Kidney capillary endothelial cell (primary cell): ENCODE results near the gene DDIT3.
"Not testable (repeated sequence)": the region's sequence is repeated elsewhere in the genome, so short reads cannot be mapped to it uniquely, and the experiment has no call there.

Source experiments
- DNase-seq: peaks from one replicate; pipeline ENCODE4 v3.0.0-alpha.2; 2018; ENCODE audit warnings: low spot score

DDIT3 gene, protein sequence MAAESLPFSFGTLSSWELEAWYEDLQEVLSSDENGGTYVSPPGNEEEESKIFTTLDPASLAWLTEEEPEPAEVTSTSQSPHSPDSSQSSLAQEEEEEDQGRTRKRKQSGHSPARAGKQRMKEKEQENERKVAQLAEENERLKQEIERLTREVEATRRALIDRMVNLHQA

DNA sequence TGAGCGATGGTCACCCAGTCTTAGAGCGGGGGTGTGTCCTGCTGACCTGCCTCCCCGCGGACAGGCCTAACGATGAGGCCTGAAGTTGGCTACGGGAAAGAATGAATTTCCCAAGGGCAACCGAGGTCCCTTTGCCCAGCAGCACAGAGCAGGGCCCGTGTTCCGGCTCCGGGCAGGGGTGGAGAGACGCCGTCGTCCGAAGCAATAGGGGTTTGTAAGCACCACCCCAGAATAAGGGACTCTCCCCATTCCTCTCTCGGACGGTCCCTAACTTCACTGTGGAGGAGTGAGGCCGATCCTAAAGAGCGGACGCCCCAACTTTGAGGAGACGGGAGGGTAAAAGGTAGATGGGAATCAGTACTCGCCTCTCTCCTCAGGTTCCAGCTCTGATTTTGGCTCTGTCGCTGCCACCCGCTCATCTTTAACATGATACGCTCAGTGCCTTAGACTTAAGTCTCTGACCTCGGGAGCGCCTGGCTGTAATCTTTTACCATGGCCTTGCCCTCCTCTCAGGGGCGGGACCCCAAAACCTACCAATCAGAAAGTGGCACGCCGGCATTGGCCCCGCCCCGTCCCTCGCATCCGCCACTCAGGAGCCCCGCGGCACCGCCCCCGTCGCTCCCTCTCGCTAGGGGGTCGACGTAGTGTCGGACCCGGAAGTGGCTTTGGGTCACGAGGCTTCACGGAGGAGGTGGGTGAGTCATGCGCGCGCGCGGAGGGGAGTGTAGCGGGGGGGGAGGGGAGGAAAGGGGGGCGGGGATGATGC, at the start of gene DDIT3:
Gene DDIT3, minus strand, starts transcription at position 462 of the 766 bp plus-strand sequence. CDS start 3,108 bp downstream, outside the sequence.
- DNase-seq: peak; percentile 98

DNA sequence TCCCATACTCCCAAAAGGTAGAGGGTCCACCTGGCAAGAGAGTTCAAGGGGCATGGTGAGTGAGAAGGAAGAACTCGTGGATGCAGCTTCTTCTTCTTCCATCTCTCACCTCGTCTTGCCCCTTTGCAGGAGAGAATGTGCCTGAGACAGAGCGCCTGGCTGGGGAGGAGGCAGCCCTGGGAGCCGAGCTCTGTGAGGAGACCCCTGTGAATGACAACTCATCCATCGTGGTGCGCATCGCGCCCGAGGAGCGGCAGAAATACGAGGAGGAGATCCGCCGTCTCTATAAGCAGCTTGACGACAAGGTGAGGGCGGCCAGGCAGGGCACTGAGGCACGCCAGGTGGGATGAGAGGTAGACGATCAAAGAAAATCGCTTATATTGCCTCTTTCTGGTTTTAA, 49.5 kb upstream of the DDIT3 start:
- no peak for DNase-seq

DNA sequence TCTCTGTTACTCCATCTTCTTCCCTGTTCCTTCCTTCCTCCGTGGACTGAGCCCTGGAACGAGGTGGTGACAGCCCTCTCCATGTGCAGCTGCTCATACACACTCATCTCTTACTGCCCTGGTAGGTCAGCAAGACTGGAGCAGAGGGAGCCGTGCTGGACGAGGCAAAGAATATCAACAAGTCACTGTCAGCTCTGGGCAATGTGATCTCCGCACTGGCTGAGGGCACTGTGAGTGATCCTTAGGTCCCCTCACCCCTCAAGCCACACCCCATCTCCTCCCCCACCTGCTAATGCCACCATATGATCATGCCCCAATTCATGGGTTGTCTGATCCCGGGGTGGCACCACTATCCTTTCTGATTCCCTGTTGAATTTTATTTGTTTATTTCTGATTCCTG, 48.5 kb upstream of the DDIT3 start:
- no peak for DNase-seq

DNA sequence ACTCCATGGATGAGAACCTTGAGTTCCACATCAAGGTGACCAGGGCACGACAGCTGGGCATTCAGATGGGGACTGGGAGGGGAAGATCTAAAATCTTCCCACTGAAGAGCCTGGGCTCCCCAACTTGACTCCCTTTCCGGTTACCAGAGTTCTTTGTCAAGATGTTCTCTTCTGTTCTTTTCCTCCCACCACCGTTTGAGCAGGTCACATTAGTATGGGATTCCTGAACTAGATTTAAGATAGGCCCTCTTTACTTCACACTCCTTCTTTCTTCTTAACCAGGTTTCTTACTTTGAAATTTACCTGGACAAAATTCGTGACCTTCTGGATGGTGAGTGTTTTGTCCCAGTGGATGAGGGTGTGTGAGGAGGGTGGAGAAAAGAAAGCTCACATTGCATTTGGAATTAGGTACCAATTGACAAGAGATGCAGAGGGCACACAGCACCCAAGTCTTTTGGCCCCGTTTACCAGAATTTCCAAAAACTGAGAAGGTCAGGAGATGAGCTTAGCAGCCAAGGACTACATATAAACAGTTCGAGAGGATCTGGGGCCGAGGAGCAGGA, 43.9 kb upstream of the DDIT3 start:
- DNase-seq: no peak

DNA sequence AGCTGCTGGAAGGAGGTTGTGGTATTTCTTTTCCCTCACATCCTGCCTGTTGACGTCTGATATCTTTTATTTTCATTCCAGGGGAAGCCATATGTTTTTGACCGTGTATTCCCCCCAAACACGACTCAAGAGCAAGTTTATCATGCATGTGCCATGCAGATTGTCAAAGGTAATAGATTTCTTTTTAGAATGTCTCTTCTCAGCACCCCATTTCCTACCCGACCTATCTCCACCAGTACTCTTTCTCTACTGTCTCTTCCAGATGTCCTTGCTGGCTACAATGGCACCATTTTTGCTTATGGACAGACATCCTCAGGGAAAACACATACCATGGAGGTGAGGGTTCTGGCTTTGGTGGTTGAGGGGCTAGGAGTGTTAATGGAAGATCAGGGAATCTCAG, 43.0 kb upstream of the DDIT3 start:
- no peak for DNase-seq

DNA sequence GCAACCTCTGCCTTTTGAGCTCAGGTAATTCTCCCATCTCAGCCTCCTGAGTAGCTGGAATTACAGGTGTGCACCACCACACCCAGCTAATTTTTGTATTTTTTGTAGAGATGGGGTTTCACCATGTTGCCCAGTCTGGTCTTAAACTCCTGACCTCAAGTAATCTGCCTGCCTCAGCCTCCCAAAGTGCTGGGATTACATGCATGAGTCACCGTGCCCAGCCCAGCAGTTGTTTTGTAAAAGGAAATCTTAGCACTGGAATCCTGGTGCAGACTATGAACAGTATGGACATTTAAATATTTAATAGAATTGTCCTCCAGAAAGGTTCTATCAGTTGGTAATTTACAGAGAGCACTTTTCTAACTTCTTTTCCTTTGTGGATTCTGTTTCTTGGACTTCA, 40.8 kb upstream of the DDIT3 start:
- not testable (repeated sequence) for DNase-seq

DNA sequence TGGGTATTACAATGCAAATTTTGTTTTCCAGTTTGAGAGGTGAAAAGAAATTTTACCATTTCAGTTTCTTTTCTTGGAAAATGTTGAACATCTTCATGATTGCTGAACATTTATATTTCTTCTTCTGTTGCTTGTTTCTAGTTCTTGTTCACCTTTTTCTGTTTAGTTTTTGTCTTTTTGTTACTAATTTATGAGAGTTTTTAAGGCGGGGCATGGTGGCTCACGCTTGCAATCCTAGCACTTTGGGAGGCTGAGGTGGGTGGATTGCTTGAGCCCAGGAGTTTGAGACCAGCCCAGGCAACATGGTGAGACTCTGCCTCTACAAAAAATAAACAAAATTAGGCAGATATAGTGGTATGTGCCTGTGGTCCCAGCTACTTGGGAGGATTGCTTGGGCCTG, 40.2 kb upstream of the DDIT3 start:
- no peak for DNase-seq

DNA sequence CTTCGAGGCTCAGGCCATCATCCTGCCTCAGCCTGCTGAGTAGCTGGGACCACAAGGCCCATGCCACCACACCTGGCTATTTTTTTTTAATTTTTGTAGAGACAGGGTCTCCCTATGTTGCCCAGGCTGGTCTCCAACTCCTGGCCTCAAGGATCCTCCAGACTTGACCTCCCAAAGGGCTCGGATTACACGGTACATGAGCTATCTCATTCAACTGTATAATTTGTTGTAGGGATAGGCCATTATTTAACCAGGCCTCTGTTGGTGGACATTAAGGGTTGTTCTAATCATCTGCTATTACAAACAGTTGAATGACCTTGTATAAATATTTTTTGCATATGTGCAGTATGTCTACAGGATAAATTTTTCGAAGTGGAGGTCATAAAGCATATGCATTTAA, 38.5 kb upstream of the DDIT3 start:
- DNase-seq: no peak

DNA sequence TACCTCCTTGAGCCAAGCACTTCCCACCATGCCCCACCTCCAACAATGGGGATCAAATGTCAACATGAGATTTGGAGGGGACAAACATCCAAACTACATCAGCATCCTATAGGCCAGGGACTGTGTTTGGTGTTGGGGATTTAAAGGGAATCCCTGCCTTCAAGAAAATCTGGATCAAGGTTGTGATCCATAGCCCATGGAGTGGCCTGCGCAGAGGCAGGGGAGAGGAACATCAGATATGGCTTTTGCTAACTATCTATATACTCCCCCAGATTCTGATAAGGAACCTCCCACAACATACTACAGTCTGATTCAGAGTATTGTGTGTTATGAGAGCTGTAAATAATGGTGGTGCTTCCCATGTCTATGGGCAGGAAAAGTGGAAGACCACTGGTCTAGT, 34.6 kb upstream of the DDIT3 start:
- DNase-seq: no peak

DNA sequence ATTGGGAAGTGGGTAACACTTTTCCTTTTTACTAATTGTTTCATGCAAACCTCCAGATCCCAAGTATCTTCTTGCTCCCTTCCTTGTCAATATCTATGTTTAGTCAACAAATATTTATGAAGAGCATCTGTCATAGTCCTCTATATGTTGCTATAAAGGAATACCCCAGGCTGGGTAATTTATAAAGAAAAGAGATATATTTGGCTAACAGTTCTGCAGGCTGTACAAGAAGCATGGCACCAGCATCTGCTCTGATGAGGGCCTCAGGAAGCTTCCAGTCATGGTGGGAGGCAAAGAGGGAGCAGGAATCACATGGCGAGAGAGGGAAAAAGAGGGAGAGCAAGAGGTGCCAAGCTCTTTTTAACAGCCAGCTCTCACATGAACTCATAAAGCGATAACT, 34.1 kb upstream of the DDIT3 start:
- no peak for DNase-seq

DNA sequence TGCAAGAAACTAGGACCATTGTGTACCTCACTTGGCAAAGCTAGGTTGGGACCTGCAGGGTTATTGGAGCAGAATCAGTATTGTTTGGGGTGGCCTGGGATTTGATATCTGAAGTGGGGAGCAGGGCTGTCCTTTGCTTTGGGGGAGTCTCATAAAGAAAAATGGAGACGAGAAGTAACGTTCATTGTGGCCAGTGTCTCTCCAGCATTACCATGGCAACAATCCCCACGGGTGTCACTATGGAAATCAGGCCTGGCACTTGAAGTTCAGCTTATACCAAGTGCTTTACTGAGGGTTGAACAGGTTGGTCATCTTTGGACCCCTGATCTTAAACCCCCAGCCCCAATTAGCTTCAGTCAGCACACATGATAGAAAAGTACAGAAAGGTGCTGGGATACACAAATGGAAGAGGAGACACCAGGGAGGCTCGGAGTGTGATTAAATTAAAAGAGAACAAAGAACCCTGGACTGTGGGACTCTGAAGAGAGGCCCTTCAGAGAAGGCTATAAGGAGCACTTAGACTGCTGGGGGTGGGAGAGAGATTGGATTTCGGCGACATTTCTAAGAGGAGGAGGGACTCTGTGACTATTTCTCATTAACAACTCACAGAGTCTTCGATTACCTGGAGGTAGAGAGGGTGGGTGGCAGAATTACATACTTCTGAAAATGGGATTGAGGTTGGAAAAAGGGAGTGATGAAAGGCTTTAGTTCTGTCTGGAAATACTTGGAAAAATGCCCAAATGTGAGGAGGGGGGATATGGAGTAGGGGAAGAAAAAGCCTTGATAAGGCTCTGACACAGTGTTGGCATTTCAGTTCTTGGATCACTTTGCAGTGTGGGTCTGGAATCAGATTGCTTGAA, 33.3 kb upstream of the DDIT3 start:
- no peak for DNase-seq

DNA sequence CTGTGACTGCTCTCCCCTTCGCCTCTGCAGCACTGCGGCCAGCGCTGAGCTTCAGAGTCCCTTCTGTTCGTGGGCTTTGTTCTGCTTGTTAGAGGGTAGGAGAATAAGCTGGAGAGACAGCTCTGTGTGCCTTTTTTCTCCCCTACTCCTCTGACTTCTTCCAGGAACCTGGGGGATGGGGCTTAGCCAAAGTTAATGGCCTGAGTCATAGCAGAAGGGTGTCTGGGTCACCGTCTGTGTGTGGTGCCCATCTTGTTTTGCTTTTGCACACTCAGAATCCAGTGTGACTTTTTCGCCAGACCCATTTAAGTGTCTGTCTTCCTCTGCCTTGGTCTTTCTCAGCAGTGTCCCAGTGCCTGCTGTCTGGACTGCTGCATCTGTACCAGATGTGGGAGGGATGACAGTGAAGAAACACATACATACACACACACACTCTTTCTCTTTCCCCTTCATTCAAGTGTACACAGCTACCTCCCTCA, 32.6 kb upstream of the DDIT3 start:
- DNase-seq: no peak

DNA sequence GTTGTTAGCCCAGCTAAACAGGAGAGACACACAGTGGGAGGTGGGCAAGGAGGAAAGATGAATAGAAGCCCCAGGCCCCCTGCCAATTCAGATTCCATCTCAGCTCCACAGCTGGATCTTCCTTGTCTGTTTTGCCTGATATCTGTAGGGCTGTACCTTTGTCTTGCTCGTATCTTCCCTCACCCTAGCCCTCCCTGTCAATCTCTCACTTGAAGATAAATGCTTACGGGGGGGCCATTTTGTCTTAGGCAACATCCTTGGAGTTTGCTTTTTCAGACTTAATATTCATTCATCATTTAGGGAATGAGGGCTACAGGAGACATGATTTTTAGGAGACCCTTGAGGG, 32.0 kb upstream of the DDIT3 start:
- no peak for DNase-seq

DNA sequence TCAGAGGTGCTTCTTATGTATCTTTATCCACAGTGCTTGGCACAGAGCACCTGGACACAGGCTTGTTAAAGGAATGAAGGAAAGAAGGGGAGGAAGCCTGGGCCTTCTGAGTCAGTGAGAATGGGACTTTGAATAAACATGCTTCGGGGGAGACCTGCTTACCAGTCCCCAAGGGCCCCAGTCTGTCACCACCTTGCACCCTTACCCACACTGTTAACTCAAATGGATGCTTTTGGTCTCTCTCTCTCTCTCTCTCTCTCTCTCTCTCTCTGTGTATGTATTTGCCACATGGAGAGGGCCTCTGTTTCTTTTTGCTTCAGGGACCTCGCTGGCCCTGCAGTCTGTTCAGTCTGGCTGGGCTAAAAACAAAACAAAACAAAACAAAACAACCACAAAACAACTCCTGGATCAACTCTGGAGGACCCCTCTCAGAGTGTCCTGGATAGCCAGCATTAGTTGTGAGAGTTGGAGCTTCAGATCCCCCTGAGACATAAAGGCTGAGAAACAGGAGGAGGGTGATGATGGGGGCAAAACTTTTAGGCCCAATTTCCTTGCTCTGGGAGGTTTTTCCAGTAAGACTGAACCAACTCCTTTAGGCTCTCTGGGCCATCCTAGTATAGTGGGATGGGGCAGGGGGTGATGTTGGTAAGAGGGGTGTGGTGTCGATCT, 31.5 kb upstream of the DDIT3 start:
- no peak for DNase-seq

DNA sequence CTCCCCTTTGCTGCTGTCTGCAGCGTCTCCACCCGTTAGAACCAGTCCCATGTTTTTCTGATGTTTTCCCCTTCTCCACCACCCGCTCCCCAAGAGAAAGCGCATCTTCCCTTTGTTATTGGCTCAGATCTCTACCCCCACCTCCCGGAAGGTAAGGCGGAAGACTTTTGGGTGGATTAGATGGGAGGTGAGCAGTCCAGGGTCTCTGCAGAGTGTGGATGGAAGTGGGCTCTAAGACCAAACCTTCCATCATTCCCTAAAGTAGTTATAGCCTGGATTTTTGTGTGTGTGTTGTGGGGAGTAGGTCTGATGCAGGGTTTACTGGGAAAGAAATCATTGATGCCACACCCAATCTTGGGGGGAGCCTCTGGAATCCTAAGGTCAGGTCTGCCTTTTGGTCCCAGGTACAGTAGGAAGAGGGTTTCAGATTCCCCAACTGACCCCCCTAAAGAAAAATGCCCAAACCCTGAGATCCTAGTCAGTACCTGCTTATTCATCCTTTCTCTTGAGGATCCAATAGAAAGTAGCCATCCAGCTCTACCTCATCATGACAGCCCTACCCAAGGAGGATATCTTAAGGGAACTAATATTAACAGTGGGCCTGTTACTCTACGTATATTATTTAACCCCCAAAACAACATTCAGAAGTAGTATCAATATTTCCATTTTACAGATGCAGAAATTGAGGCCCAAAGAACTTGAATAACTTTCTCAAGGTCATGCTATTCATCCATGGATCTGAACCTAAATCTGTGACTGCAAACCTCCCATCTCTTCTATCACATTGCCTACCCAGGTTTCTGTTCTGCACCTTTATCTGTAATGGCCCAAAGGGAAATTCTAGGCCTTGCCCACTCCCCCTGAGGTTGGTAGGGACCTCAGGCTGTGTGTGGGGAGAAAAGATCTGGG, 30.6 kb upstream of the DDIT3 start:
- DNase-seq: no peak

DNA sequence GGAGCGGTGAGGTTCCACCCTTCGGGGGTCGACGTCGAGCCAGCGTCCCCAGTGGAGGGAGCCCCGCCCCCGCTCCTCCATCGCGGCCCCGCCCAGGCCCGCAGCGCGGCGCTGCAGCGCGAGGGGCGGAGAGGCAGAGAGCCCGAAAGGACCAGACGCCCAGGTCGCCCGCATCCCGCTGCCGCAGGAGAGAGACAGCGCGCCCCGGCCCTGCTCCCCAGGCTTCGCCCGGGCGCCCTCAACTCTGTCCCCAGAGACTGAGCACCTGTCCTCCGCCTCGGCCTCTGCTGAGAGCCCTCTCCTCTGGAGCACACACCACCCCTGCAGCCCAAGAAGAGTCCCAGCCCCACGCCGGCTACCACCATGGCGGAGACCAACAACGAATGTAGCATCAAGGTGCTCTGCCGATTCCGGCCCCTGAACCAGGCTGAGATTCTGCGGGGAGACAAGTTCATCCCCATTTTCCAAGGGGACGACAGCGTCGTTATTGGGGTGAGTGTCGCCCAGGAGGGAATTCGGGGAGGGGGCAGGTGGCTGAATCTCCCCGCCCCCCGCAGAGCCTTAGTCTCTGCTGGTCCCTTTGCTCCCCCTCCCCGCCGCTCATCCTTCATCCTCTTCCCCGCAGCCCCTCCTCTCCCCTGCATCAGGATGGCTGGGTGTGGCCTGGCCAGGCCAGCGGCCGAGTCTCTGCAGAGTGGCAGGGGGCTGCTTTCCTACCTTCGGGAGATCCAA, 29.8 kb upstream of the DDIT3 start, which contains the start of gene KIF5A:
Gene KIF5A, plus strand, starts transcription at position 136 of the 732 bp plus-strand sequence. Its CDS starts 228 bp downstream, at position 364.
- no peak for DNase-seq

DNA sequence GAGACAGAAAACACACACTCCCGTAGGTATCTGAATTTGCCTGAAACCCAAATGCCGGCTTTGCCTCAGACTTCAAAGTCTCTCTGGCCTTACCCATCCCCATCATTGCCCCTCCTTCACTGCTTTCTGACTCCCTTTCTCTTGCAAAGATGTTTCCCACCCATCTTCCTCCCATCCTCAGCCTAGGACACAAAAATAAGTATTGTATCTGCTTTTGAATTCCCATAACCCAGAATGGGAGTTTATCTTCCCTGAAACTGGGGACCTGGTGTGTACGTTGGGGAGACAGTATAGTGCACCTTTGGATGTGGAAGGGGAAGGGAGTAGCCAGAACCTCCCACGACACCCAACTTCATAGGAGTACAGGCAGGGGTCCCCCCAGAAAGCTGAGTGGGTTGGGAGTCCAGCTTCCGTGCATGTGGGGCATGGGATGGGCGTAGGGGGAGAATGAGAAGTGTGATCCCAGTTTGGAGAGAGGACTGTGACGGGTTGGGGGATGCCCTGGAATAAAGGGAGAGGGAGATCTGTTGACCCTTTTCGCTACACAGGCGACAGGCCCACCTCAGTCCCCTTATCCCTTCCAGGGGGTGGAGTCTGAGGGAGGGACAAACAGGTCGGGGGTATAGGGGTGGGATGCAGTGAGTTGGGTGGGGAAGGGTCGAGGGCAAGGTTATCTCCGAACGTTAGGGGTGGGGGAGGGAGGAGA, 29.0 kb upstream of the DDIT3 start:
- no peak for DNase-seq

DNA sequence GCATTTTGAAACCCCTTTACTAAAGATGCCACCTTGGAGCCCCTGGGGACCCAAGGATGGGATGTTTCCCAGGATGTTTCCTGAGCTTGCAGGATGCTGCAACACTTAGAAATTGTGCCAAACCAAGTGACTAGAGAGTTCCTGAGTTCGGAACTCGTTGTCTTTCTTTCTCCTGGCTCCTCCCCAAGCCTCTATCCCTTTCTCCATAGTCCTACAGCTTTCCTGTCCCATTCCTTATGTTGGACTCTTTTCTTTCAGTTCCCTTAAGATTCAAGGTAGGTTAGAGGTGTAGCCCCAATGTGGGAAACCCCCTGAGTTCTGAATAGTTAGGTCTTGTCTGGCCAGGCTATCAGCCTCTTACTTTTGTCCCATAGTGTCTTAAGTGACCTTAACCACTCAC, 28.2 kb upstream of the DDIT3 start:
- DNase-seq: no peak

DNA sequence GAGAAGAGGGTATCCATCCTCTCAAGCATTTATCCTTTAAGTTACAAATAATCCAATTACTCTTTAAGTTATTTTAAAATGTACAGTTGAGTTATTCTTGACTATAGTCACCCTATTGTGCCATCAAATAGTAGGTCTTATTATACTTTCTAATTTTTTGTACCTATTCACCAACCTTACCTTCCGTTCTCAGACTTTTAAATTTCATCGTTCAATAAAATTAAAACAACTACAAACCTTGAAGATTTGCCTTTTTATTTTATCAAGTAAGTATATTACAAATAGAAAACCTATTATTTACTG, 27.6 kb upstream of the DDIT3 start:
- DNase-seq: no peak
